HG02763 (cell line): ENCODE measurements around the gene PPP1R14D.

Experiments used
- ATAC-seq: cut with Tn5 transposase; IDR thresholded peaks from one replicate; pipeline ENCODE4 v1.9.1; 2021; ENCODE audit warnings: mild to moderate bottlenecking, moderate library complexity; ENCODE audit not compliant: unreplicated experiment

Gene PPP1R14D

DNA sequence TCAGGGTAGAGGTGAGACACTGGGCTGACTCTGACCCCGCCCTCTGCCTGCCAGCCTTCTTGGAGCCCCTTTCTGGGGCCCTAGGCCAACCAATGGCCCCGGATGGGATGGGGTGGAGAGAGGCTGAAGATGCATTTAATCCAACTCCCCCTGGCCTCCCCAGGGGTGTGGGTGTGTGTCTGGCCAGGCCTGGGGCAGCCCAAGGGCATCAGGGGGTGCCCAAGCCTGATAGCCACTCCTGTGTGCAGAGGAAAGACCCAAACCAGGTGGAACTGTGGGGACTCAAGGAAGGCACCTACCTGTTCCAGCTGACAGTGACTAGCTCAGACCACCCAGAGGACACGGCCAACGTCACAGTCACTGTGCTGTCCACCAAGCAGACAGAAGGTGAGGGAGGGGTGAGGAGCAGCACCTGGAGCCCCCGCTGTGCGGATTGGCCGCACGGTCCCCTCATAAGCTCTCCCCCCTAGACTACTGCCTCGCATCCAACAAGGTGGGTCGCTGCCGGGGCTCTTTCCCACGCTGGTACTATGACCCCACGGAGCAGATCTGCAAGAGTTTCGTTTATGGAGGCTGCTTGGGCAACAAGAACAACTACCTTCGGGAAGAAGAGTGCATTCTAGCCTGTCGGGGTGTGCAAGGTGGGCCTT, 24.9 kb upstream of the PPP1R14D start:
- ATAC-seq = no peak

DNA sequence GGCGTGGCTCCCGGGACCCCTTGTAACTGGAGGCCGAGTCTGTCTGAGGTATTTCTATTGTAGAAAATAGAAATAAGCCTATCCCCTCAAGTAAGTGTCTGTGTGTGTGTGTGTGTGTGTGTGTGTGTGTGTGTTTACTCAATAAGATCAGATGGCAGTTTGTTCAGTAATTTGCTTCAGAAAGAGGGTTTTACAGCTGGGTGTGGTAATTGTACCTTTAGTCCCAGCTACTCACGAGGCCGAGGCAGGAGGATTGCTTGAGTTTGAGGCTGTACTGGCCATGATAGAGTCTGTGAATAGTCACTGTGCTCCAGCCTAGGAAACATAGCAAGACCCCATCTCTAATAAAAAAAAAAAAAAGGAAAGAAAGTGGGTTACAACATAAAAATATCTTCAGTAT, 24.0 kb upstream of the PPP1R14D start:
- no peak for ATAC-seq

DNA sequence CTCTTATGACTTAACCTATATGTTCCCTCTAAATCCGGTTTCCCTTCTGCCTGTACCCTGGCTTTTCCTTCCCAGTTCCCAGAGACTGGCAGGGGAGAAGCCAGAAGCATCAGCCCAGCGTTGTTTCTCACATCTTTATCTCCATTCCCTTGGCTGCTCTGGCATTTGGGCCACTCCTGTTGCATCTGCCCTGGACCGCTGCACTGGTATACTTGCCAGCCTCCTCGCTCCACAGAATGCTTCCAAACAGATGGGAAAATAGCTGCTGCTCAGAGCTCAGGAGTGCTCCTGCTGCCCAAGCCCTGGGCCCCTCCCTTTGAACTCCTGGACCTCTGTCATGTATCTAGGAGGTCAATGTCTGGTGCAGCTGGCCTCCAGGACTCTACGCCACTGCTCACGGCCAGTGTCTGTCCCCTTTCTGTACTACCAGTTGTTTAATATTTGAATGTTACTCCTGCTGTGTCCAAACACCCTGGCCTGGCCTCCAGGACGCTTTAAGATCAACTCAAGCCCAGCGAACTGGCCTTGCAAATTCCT, 22.1 kb upstream of the PPP1R14D start:
- no peak for ATAC-seq

DNA sequence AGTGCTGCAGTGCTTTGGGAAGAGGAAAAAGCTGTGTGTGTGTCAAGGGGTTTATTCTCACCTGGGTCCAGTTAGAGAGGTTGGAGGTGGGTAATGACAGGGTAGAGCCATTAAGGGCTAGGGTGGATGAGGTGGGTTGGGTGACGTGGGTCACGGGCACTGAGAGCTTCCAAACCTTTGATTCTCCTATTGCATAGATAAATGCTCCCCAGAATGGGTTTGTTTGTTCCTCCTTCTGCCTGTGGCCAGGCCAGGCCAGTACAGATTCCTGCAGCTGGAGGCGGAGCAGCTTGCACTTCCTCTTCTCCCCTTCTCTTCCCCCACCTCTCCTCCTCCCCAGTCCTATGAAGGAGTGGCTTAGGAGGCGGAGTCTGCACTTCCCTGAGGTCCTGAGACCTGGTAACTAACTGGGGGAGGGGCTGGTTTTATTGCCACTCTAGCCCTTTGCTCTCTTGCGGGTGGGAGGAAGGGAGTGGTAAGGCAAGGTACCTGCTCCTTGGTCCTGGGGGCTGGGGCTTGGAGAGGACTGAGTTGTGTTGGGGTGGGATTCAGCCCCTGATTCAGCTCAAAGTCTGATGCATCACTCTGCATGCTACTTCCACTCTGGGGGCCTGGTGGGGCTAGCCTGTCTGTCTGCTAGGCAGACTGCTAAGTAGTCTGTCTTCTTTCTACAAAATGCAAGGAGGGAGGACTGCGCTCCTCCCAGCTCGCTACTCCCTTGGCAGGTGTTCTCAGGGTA, 18.9 kb upstream of the PPP1R14D start:
- ATAC-seq = no peak

DNA sequence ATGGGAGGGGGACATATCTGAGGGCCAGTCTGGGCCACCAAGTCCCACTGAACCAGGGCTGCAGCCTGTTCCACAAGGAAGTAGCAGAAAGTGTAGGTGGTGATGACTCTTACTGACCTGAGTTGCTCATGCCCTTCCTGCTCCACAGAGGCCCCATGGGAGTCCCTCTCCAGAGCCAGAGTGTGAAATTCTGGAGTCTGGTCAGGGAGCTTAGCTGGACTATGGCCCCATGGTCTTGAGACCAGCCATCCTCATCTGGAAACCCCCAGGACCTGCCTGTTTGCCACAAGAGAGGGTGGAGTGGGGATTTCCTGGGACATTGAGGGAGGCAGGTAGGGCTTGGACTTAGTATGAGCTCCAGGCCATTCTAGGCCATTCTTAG, 18.3 kb upstream of the PPP1R14D start:
- no peak for ATAC-seq

DNA sequence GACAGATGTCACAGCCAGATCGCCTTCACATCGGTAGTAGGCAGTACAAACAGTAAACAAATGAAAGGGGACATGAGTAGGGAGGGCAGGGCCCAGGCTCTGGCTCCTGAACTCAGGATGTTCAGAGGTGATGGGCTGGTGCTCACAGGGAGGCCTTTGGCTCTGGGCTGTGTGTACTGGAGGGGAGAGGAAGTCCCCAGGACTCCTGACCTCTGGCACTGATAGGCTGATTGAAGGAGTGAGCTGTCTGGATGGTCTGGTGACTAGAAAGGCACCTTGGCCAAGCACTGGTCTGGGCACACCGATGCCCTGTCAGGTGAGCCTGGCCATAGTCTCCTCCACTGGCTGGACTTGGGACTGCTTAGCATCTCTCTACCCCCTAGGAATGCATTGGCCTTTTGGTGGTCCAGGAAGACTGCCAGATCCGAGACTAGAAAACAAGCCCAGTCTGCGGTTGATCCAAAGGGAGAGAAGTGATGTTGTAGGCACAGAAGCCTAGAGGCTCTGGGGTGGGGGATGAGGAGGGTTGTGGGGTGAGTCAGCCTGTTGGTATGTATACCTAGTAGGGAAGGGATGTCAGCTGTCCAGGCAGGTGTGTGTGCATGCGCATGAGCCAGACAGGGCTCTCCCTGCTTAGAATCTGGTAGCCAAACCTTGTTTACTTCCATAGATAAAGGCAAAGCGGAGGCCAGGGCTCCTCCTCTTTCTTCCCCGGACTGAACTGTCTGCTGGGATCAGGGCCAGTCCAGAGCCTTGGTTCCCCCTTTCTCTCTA, 17.2 kb upstream of the PPP1R14D start:
- ATAC-seq = no peak

DNA sequence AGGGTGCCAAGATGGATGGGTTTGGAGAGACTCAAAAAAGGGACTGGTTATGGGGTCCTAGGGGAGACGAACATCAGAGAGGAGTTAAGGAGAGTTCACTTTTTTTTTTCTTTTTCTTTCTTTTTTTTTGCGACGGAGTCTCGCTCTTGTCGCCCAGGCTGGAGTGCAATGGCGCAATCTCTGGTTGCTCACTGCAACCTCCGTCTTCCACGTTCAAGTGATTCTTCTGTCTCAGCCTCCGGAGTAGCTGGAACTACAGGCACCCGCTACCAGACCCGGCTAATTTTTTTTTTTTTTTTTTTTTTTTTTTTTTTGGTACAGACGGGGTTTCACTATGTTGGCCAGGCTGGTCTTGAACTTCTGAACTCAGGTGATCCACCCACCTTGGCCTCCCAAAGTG, 16.5 kb upstream of the PPP1R14D start:
- no peak for ATAC-seq

DNA sequence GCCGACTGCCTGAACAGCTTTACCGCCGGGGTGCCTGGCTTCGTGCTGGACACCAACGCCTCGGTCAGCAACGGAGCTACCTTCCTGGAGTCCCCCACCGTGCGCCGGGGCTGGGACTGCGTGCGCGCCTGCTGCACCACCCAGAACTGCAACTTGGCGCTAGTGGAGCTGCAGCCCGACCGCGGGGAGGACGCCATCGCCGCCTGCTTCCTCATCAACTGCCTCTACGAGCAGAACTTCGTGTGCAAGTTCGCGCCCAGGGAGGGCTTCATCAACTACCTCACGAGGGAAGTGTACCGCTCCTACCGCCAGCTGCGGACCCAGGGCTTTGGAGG, 16.2 kb upstream of the PPP1R14D start:
- ATAC-seq = no peak

DNA sequence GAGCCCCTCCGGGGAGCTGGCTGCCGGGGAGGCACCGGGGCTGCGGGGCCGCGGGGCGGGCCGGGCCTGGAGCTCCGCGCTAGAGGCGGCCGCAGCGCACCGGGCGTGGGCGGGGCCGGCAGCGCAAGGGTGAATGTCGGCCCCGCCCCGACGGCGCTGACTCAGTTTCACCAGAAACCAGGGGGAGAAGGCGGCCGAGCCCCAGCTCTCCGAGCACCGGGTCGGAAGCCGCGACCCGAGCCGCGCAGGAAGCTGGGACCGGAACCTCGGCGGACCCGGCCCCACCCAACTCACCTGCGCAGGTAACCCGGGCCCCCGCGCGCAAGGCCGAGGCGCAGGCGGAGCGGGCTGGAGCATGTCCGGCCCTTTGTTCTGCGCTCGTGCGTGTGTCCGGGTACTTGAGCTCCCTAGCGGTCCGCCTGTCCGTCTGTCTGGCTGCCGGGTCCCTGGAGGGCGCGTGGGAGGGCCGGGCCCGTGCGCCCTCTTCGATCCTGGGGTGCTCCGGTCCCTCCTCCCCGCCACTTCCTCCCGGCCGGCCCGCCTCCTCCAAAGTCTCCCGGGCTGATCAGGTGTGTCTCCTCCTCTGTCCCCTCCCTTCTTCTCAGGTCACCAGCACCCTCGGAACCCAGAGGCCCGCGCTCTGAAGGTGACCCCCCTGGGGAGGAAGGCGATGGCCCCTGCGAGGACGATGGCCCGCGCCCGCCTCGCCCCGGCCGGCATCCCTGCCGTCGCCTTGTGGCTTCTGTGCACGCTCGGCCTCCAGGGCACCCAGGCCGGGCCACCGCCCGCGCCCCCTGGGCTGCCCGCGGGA, 15.6 kb upstream of the PPP1R14D start, which contains the start of gene SPINT1:
TSS of gene SPINT1 (plus strand) at position 164 of the 811 bp plus-strand sequence. CDS start at position 671, 507 bp downstream.
- no peak for ATAC-seq

DNA sequence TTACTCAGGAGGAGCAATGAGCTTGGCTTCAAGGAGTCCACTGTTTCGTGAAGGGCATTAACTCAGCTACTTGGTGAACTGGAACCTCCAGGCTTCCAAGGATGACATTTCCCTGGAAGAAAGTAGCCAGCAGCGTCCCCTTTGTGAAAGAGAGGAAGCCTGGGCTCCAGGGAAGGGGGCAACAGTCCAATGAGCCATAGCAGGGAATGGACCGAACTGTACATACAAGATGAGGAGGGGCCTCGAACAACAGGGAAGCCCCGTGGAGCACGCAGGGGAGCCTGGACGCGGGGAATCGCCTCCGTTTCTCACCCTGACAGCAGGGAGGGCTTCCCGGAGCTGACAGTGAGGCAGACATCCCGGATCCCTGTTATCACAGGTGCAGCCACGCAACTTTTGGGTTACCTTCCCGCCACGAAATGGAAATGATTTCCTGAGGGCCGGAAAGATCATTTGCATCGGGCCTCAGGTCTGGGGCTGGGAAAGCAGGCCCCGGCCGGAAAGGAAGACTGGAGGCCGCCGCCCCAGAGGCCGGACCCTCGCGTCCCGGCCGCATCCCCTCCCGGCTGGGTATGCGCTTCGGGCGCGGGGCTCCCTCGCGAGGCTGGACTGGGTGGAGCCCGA, 14.9 kb upstream of the PPP1R14D start:
- no peak for ATAC-seq

DNA sequence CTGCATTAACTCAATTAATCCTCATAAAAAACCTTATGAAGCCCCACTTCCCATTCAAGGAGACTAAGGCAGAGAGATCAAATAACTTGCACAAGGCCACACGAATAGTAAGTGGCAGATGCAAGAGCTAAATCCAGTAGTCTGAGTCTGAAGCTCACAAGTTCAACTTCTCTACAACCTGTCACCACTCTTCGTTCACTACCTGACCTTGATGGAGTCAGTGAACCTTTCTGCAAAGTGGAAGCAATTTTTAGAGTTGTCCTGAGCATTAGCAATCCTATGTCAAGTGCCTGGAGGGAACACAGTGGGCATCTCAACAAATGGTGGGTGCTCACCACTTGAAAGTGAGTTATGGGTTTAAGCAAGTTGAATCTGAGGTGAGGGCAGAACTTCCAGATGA, 13.2 kb upstream of the PPP1R14D start:
- ATAC-seq = no peak

DNA sequence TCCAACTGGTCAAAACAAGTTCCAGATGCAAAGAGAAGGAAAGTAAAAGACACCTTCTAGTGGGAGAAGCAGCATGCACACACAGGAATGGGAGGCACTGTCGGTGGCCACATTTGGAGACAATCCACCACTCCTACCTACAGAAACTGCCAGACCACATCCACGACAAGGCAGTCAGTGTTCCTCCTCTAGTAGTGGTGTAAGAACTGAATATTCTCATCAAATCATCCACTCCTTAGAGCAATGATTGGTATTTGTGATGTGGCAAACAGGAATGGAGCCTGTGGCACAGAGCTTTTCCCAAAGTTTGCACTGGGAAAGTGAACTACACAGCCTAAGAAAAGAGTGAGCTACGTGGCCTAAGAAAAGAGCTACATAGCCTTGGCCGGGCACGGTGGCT, 10.2 kb upstream of the PPP1R14D start:
- ATAC-seq = no peak

DNA sequence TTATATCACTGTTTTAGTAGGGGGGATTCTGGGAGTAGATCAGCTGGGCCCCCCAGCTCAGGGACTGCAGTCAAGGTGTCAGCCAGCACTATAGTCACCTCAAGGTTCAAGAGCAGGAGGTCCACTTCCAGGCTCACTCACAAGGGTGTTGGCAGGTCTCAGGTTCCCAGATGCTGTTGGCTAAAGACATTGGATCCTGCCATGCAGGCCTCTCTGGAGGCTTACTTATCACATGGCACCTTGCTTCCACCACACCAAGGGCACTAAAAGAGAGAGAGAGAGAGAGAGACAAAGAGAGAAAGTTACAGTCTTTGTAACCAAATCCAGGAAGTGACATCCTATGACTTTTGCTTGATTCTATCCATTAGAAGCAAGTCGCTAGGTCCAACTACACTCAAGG, 7.5 kb upstream of the PPP1R14D start:
- no peak for ATAC-seq

DNA sequence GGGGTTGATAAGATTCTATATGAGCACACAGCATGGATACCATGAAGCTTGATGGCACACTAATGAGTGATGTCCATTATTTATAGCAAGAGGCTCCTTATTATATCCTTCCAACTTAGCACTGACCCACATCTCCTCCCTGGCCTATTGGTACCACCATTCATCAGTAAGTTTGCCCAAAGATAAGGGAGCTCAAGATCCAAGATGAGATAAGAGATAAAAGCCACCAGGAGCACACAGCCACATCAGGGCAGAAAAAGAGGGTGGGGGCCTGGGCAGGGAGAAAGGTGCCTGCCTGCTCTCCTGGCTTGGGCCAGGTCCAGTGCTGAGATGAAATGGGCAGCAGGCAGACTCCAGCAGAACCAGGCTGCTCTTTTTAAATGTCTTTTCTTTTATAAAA, 4.4 kb upstream of the PPP1R14D start:
- no peak for ATAC-seq

DNA sequence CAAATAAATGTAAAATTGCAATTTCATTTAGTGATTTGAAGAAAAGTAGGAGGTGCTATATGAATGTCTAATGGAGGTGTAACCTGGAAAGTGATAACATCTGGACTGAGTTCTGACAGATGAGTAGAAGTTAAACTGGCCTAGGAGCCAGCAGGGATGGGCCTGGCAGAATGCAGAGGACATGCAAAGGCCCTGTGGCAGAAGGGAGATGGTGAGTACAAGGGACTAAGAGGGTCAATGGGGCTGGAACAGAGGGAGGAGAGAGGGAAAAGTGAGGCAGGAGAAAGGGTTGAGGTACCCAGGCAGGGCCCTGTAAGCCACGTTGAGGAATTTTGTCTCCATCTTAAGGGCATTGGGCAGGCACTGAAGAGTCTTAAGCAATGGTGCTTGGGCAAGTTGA, 3.4 kb upstream of the PPP1R14D start:
- ATAC-seq = no peak

DNA sequence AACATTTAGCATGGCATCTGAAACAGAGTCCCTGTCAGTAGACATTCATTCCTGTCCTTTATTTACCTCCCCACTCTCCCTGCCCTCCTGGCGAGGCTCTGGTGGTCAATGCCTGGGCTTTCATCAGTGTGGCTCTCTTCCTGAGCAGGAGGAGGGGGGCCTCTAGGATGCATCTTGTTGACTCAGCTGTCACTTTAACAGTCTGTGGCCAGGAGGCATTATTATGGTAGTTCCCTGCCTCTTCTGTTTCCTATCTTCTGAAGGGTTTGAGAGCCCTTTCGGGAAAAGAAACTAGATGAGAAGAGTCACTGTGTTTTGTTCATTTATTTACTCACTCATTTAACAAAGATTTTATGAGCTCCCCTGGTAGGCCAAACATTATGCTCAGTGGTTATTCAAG, 2.4 kb upstream of the PPP1R14D start:
- no peak for ATAC-seq

DNA sequence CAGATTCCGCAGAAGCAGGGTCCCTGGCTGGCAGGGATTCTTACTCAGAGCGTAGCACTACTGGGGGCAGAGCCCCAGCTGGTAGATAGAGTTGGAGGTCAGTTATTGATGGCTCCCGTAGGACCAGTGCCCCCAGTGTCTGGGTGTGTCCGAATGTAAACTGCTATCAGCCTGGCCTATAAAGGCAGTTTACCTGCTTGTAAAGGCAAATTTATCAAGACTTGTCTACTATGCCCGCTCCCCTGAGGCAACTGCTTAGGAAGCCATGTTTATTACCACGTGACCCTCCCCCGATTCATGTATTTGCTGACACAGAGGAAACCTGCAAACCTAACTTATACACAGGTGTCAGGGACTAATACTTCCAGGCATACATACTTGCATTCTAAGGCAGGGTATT, 607 bp upstream of the PPP1R14D start:
- no peak for ATAC-seq

DNA sequence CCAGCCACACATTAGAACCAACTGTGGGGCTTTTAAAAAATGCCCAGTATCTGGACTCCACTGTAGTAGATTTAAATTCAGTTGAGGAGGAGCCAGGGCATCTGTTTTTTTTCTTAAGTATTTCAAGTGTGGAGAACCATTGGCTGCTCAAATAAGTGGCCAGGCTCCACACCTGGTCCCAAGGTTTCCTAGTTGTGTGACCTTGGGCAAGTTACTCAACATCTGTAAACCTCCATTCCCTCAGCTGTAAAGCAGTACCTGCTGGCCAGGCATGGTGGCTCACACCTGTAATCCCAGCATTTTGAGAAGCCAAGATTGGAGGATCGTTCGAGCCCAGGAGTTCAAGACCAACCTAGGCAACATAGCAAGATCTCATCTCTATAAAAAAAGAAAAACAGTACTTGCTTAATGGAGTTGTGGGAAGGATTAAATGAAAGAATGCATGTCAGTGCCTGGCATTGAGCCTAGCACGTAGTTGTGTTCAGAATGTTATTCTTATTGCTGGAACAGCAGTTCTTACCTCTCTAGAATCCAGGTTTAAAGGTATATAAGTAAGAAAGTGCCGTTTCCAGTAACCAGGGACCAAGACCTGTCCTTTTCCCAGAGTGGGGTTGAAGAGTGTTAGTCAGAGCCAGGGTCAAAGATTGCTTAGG, 2.0 kb downstream of the PPP1R14D start:
- ATAC-seq = no peak

DNA sequence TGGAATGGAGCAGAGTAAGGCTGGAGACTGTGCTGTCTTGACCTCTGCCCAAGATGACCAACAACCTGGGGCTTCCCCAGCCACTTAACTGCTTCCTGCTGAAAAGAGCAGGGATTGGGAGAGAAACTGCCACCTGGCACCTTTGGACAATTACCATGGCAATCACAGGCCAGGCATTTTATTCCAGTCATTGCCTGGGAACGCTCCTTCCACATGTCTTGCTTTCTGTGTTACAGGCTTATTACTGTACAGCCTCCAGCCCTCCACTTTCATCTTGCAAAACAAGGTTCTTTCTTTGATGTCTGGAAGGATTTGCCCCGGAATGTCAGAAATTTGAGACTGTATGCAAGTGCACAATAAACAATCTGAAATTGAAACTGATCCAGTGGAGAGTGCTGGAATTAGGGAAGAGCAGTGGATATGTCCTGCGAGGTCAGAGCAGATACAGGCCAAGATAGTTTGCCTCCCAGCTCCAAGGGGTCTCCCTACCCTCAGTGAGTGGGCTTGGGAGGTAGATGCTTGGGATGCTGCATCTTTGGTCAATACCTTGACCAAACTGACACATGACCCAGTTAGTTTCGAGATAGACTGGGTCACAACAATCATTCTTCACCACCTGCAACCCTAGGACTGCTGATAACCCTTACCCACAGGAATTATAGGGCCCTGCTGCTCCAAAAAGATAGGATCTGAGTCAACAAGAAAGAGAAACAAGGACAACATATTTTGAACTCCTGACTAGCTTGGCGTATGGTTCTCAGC, 2.7 kb downstream of the PPP1R14D start:
- ATAC-seq = no peak
